SK-N-SH (cell line): ENCODE results near the gene TTLL12. TPM values are rescaled to one million over a fixed set of nuclear protein-coding genes. Genes with fewer than 3 reads are reported as not detected.

ENCODE experiments used
- CTCF ChIA-PET: fragments of 300-600, 350-600 bp; formaldehyde crosslinking; extraction: SDS; loops from one replicate; lab custom pipeline; 2021; lab: Yijun Ruan, JAX
- POLR2A ChIA-PET: fragments of 350-600 bp; sonication (Branson Sonifier 250); formaldehyde crosslinking; extraction: SDS; loops from one replicate; lab custom pipeline; 2020; ENCODE audit warnings: antibody characterized with exemption, inconsistent platforms; lab: Yijun Ruan, JAX
- DNase-seq: peaks from one replicate; pipeline ENCODE4 v3.0.0; 2012
- H2AFZ ChIP-seq: fragments of 200-600 bp; sonication (generic); 2 replicates; pipeline ENCODE4 v1.8.1; 2016; ENCODE audit warnings: antibody characterized with exemption, mild to moderate bottlenecking, low read depth
- H3F3A ChIP-seq: fragments of 200-600 bp; sonication (generic); replicated peaks from 2 replicates; pipeline ENCODE3; 2016; ENCODE audit warnings: antibody characterized with exemption, mild to moderate bottlenecking; ENCODE audit not compliant: insufficient read depth
- H3K27ac ChIP-seq, 2 experiments: fragments of 200-500 bp in 1 of 2; fragments of 200-600 bp in 1 of 2; sonication (Bioruptor generic) in 1 of 2; sonication (generic), shearing (Covaris generic) in 1 of 2; 2 replicates each; pipeline versions ENCODE4 v1.5.1 to v1.6.1; 2014 to 2016; ENCODE audit warnings: low read depth in 2 of 2, inconsistent platforms in 1 of 2, low read length in 1 of 2, mild to moderate bottlenecking in 1 of 2, mixed read lengths in 1 of 2
- H3K27me3 ChIP-seq: fragments of 200-600 bp; sonication (generic), shearing (Covaris generic); 2 replicates; pipeline ENCODE4 v1.6.1; 2016; ENCODE audit warnings: mixed run types; ENCODE audit not compliant: insufficient read depth
- H3K36me3 ChIP-seq, 2 experiments: fragments of 200-500 bp in 1 of 2; fragments of 200-600 bp in 1 of 2; sonication (Bioruptor generic) in 1 of 2; sonication (generic) in 1 of 2; replicated peaks in 1 of 2; 2 replicates each; pipeline versions ENCODE3 to v1.5.1; 2014 to 2016; ENCODE audit warnings: low read length in 1 of 2, mild to moderate bottlenecking in 1 of 2; ENCODE audit not compliant: insufficient read depth in 2 of 2, control insufficient read depth in 1 of 2
- H3K4me1 ChIP-seq, 2 experiments: fragments of 200-500 bp in 1 of 2; fragments of 200-600 bp in 1 of 2; sonication (Bioruptor generic) in 1 of 2; sonication (generic), shearing (Covaris generic) in 1 of 2; 2 replicates each; pipeline versions ENCODE4 v1.5.1 to v1.6.1; 2014 to 2016; ENCODE audit warnings: low read depth in 1 of 2, low read length in 1 of 2, mixed run types in 1 of 2; ENCODE audit not compliant: insufficient read depth in 2 of 2, control insufficient read depth in 1 of 2
- H3K4me2 ChIP-seq: fragments of 200-600 bp; sonication (generic), shearing (Covaris generic); 2 replicates; pipeline ENCODE4 v1.6.1; 2017; ENCODE audit warnings: mixed run types
- H3K4me3 ChIP-seq, 2 experiments: fragments of 200-500 bp in 1 of 2; fragments of 200-600 bp in 1 of 2; sonication (Bioruptor generic) in 1 of 2; sonication (generic), shearing (Covaris generic) in 1 of 2; 2 replicates each; pipeline versions ENCODE4 v1.5.1 to v1.8.1; 2014 to 2016; ENCODE audit warnings: low read depth in 2 of 2, inconsistent platforms in 1 of 2, low read length in 1 of 2, mild to moderate bottlenecking in 1 of 2, mixed read lengths in 1 of 2, moderate library complexity in 1 of 2
- H3K79me2 ChIP-seq: fragments of 200-600 bp; sonication (generic); 2 replicates; pipeline ENCODE4 v1.8.1; 2017; ENCODE audit warnings: mild to moderate bottlenecking; ENCODE audit not compliant: insufficient read depth
- H3K9ac ChIP-seq: fragments of 200-600 bp; sonication (generic); 2 replicates; pipeline ENCODE4 v1.6.1; 2017; ENCODE audit warnings: mixed run types
- H3K9me2 ChIP-seq: fragments of 200-600 bp; sonication (generic); 2 replicates; pipeline ENCODE4 v1.6.1; 2017; ENCODE audit warnings: mixed run types
- H3K9me3 ChIP-seq: fragments of 200-600 bp; sonication (generic); 2 replicates; pipeline ENCODE4 v1.6.1; 2017; ENCODE audit warnings: mixed run types, mild to moderate bottlenecking, moderate library complexity
- H4K20me1 ChIP-seq: fragments of 200-600 bp; sonication (generic); 2 replicates; pipeline ENCODE4 v1.6.1; 2017; ENCODE audit warnings: mild to moderate bottlenecking, mixed run types; ENCODE audit not compliant: insufficient read depth
- CHD2 ChIP-seq: fragments of 150-350 bp; IDR thresholded peaks from 2 replicates; pipeline ENCODE4 v1.6.1; 2018; ENCODE audit warnings: low read length; ENCODE audit not compliant: partially characterized antibody
- FOSL2 ChIP-seq: IDR thresholded peaks from 2 replicates; pipeline ENCODE4 v1.4.0; 2012; ENCODE audit warnings: low read depth, mild to moderate bottlenecking, moderate library complexity, borderline replicate concordance
- FOXJ3 ChIP-seq: sonication (generic); formaldehyde crosslinking; IDR thresholded peaks from 2 replicates; pipeline ENCODE4 v1.5.1; 2020; ENCODE audit warnings: mild to moderate bottlenecking, missing genetic modification reagents
- FOXM1 ChIP-seq: IDR thresholded peaks from 2 replicates; pipeline ENCODE4 v1.4.0; 2012; ENCODE audit warnings: low read depth, mild to moderate bottlenecking
- GATA2 ChIP-seq: sonication (generic); formaldehyde crosslinking; IDR thresholded peaks from 2 replicates; pipeline ENCODE4 v1.5.0; 2020; ENCODE audit warnings: mild to moderate bottlenecking, missing genetic modification reagents
- MEF2A ChIP-seq: IDR thresholded peaks from 2 replicates; pipeline ENCODE4 v1.4.0; 2012; ENCODE audit warnings: low read depth, borderline replicate concordance
- MXI1 ChIP-seq: IDR thresholded peaks from 2 replicates; pipeline ENCODE4 v1.6.1; 2012; ENCODE audit warnings: mild to moderate bottlenecking, low read depth, low read length, improper control_type of control experiment
- POLR2AphosphoS5 ChIP-seq: IDR thresholded peaks from 2 replicates; pipeline ENCODE4 v1.6.1; 2012; ENCODE audit warnings: low read depth, low read length
- RAD21 ChIP-seq: IDR thresholded peaks from 2 replicates; pipeline ENCODE4 v1.6.1; 2012; ENCODE audit warnings: mild to moderate bottlenecking, low read length
- RCOR1 ChIP-seq: fragments of 150-350 bp; IDR thresholded peaks from 2 replicates; pipeline ENCODE4 v1.6.1; 2017; ENCODE audit warnings: antibody characterized with exemption, low read length
- SIN3A ChIP-seq: IDR thresholded peaks from 2 replicates; pipeline ENCODE4 v1.6.1; 2012; ENCODE audit warnings: low read depth, mild to moderate bottlenecking, low read length, moderate library complexity, borderline replicate concordance
- SMC3 ChIP-seq: IDR thresholded peaks from 2 replicates; pipeline ENCODE4 v1.6.1; 2012; ENCODE audit warnings: low read depth, low read length, improper control_type of control experiment
- TAF1 ChIP-seq: IDR thresholded peaks from 2 replicates; pipeline ENCODE4 v1.6.1; 2012; ENCODE audit warnings: low read depth, mild to moderate bottlenecking, low read length, moderate library complexity, borderline replicate concordance
- TCF12 ChIP-seq: IDR thresholded peaks from 2 replicates; pipeline ENCODE4 v1.4.0; 2012
- TEAD4 ChIP-seq: IDR thresholded peaks from 2 replicates; pipeline ENCODE4 v1.4.0; 2012; ENCODE audit warnings: mild to moderate bottlenecking, borderline replicate concordance; ENCODE audit not compliant: insufficient read depth
- YY1 ChIP-seq: IDR thresholded peaks from 2 replicates; pipeline ENCODE4 v1.4.0; 2012; ENCODE audit warnings: low read depth, mild to moderate bottlenecking
- WGBS: methylation state at CpG from one replicate; pipeline ENCODE4 v1.1.6; 2017; ENCODE audit warnings: low lambda C conversion rate; 5-methylcytosine and 5-hydroxymethylcytosine counted together
- polyA plus RNA-seq, 3 experiments: library from polyadenylated mRNA; depleted of rRNA; stranded (reverse); fragments of >200 nt; gene quantifications; 2 replicates each; pipeline ENCODE4 v1.2.3, GENCODE V29; 2012
- TF ChIP-seq, protein P1 (sequence below): IDR thresholded peaks from 2 replicates; pipeline ENCODE4; 2012
- TF ChIP-seq, protein P2 (sequence below): fragments of 150-350 bp; IDR thresholded peaks from 2 replicates; pipeline ENCODE4 v1.6.1; 2017; ENCODE audit warnings: antibody characterized with exemption, low read length, low read depth, borderline replicate concordance
- TF ChIP-seq, protein P3 (sequence below): IDR thresholded peaks from 2 replicates; pipeline ENCODE4 v1.6.1; 2012; ENCODE audit warnings: mild to moderate bottlenecking, low read depth, low read length, moderate library complexity
- TF ChIP-seq, protein P4 (sequence below): IDR thresholded peaks from 2 replicates; pipeline ENCODE4 v1.4.0; 2012; ENCODE audit warnings: low read depth, borderline replicate concordance

Gene TTLL12
- polyA plus RNA-seq, 1 of the 3 experiments (the other 2 are of a cell fraction), result 11.5 TPM

DNA sequence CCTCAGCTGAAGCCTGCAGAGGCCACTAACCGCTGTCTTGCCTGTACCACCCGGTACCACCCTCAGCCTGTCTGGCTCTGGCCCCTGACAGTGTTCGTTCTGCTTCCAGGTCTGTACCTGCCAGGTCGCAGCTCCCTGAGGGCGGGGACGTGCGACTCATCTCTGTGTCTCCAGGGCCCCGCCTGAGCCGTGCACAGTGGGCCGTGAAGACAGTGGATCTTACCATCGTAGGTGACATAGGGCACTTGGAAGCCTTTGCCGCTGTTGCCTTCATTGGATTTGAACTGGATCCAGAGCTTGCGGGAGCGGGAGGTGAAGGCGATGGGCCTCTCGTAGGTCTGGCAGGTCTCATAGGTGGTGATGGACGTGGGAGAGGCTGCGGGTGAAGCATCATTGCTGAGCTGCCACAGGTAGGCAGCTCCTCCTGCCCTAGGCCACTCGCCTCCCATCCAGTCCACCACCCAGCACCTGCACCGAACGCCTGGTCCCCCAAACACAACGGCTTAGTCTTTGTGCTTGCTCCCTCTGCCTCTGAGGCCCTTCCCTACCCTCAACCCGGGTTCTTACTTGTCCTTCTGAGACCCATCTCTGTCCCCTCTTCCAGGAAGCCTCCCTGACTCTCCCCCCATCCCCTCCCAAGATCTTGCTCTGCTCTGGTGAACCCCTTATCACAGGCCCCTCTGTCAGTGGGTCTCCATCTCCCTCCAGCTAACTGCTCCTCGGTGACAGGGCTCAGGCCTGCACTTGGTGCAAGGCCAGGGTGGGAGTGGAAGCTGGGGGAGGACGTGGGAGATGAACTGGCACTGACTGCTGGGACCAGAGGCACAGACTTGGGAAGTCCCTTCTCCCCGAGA, 21.1 kb upstream of the TTLL12 start:
- no peaks in the 10 kb centered on the region for H3K4me1 ChIP-seq
- H3K27me3 ChIP-seq, result no peaks in the 10 kb centered on the region
- H3K4me3 ChIP-seq, result no peak overlapping the region
- no peak overlapping the region for H3K27ac ChIP-seq
- no peaks in the 10 kb centered on the region for H4K20me1 ChIP-seq
- no peak overlapping the region for H2AFZ ChIP-seq
- no peaks in the 10 kb centered on the region for H3K9me2 ChIP-seq
- no peaks in the 10 kb centered on the region for H3F3A ChIP-seq
- 42% methylated on average over 7 of the region's 26 CpGs for WGBS
- H3K9ac ChIP-seq, result no peak overlapping the region
- H3K36me3 ChIP-seq, result no peaks in the 10 kb centered on the region
- no peaks in the 10 kb centered on the region for H3K9me3 ChIP-seq
- POLR2A ChIA-PET, result no interaction called here
- no peaks in the 10 kb centered on the region for H3K79me2 ChIP-seq
- TF ChIP-seq TEAD4 (no peak), POLR2AphosphoS5 (no peak), FOXJ3 (CRISPR knock-in tag) (no peak), FOSL2 (no peak), RCOR1 (no peak), RAD21 (no peak), TAF1 (no peak), YY1 (no peak), GATA2 (CRISPR knock-in tag) (no peak), TCF12 (no peak), MXI1 (no peak), SMC3 (no peak)
- TF ChIP-seq, protein P1, sequence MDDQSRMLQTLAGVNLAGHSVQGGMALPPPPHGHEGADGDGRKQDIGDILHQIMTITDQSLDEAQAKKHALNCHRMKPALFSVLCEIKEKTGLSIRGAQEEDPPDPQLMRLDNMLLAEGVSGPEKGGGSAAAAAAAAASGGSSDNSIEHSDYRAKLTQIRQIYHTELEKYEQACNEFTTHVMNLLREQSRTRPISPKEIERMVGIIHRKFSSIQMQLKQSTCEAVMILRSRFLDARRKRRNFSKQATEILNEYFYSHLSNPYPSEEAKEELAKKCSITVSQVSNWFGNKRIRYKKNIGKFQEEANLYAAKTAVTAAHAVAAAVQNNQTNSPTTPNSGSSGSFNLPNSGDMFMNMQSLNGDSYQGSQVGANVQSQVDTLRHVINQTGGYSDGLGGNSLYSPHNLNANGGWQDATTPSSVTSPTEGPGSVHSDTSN, result no peak
- TF ChIP-seq, all 33 proteins: peak for 0
- DNase-seq, result no peak
- no peak overlapping the region for H3K4me2 ChIP-seq
- CTCF ChIA-PET, result no interaction called here

DNA sequence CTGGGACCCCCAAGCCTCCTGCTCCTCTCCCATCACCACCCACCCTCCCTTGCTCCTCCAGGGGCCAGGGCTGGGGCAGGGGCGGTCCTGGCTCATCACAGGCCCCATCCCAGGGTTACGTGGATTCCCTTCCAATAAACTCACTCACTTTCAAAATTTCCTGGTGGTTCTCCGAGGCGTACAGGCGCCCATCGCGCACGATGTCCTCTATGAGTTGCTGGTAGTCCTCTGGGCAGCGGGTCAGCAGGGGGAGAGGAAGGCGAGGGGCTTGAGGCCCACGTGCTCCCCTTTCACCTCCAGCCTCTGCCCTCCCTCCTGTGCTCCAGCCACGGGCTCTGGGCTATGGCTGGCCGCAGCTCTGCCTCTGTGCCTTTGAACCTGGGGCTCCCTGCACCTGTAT, 20.5 kb upstream of the TTLL12 start:
- WGBS, result 90% methylated on average over 8 of the region's 13 CpGs
- Histone ChIP-seq H3K4me3 (no peak overlapping the region), H3K36me3 (no peaks in the 10 kb centered on the region), H3K27ac (no peak overlapping the region), H3K27me3 (no peaks in the 10 kb centered on the region), H3K79me2 (no peaks in the 10 kb centered on the region), H3K9me2 (no peaks in the 10 kb centered on the region), H3K9me3 (no peaks in the 10 kb centered on the region), H3F3A (no peaks in the 10 kb centered on the region), H3K9ac (no peak overlapping the region), H2AFZ (no peak overlapping the region), H3K4me2 (no peak overlapping the region), H4K20me1 (no peaks in the 10 kb centered on the region), H3K4me1 (no peaks in the 10 kb centered on the region)
- ChIA-PET CTCF (no interaction called here), POLR2A (no interaction called here)
- no peak for DNase-seq
- TF ChIP-seq SIN3A, result no peak
- TF ChIP-seq, protein P2, sequence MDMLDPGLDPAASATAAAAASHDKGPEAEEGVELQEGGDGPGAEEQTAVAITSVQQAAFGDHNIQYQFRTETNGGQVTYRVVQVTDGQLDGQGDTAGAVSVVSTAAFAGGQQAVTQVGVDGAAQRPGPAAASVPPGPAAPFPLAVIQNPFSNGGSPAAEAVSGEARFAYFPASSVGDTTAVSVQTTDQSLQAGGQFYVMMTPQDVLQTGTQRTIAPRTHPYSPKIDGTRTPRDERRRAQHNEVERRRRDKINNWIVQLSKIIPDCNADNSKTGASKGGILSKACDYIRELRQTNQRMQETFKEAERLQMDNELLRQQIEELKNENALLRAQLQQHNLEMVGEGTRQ, result no peak
- no peak for TF ChIP-seq FOXM1
- TF ChIP-seq, protein P1, result no peak
- TF ChIP-seq CHD2, result no peak
- TF ChIP-seq, protein P3, sequence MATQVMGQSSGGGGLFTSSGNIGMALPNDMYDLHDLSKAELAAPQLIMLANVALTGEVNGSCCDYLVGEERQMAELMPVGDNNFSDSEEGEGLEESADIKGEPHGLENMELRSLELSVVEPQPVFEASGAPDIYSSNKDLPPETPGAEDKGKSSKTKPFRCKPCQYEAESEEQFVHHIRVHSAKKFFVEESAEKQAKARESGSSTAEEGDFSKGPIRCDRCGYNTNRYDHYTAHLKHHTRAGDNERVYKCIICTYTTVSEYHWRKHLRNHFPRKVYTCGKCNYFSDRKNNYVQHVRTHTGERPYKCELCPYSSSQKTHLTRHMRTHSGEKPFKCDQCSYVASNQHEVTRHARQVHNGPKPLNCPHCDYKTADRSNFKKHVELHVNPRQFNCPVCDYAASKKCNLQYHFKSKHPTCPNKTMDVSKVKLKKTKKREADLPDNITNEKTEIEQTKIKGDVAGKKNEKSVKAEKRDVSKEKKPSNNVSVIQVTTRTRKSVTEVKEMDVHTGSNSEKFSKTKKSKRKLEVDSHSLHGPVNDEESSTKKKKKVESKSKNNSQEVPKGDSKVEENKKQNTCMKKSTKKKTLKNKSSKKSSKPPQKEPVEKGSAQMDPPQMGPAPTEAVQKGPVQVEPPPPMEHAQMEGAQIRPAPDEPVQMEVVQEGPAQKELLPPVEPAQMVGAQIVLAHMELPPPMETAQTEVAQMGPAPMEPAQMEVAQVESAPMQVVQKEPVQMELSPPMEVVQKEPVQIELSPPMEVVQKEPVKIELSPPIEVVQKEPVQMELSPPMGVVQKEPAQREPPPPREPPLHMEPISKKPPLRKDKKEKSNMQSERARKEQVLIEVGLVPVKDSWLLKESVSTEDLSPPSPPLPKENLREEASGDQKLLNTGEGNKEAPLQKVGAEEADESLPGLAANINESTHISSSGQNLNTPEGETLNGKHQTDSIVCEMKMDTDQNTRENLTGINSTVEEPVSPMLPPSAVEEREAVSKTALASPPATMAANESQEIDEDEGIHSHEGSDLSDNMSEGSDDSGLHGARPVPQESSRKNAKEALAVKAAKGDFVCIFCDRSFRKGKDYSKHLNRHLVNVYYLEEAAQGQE, result no peak
- TF ChIP-seq, protein P4, sequence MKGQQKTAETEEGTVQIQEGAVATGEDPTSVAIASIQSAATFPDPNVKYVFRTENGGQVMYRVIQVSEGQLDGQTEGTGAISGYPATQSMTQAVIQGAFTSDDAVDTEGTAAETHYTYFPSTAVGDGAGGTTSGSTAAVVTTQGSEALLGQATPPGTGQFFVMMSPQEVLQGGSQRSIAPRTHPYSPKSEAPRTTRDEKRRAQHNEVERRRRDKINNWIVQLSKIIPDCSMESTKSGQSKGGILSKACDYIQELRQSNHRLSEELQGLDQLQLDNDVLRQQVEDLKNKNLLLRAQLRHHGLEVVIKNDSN, result no peak
- TF ChIP-seq TEAD4, result no peak
- TF ChIP-seq MEF2A, result no peak
